ENCODE data around the gene ITGB2.

ITGB2 gene

GRCh38 chr21:44921928-44922327 lies 1.2 kb upstream of the ITGB2 start:
- H3K4me3 ChIP-seq (replicated peaks; ENCODE audit: low read depth, low read length) = no peak overlapping the region
- TF ChIP-seq CTCF (IDR thresholded peaks at IDR 0.05; ENCODE audit: low read length, missing control alignments) = no peak
- no peak for DNase-seq (ENCODE audit: low read depth)

- no peak overlapping the region for H3K4me3 ChIP-seq (replicated peaks; ENCODE audit: low read depth, low read length)
- DNase-seq (ENCODE audit: low read depth) = no peak
- TF ChIP-seq CTCF (IDR thresholded peaks at IDR 0.05; ENCODE audit: low read length, missing control alignments) = no peak
These were observed 596 bp downstream of the ITGB2 start for GRCh38 chr21:44919913-44920693.

GRCh38 chr21:44919111-44919912 lies 1.4 kb downstream of the ITGB2 start:
- H3K4me3 ChIP-seq (replicated peaks; ENCODE audit: low read depth, low read length) = no peak overlapping the region
- DNase-seq (ENCODE audit: low read depth) = no peak
- no peak for TF ChIP-seq CTCF (IDR thresholded peaks at IDR 0.05; ENCODE audit: low read length, missing control alignments)

- H3K4me3 ChIP-seq (replicated peaks; ENCODE audit: low read depth, low read length) = no peak overlapping the region
- no peak for DNase-seq (ENCODE audit: low read depth)
- no peak for TF ChIP-seq CTCF (IDR thresholded peaks at IDR 0.05; ENCODE audit: low read length, missing control alignments)
These were observed 2.1 kb downstream of the ITGB2 start for GRCh38 chr21:44918581-44919033.

- TF ChIP-seq CTCF (IDR thresholded peaks at IDR 0.05; ENCODE audit: low read length, missing control alignments) = no peak
- H3K4me3 ChIP-seq (replicated peaks; ENCODE audit: low read depth, low read length) = no peak overlapping the region
- no peak for DNase-seq (ENCODE audit: low read depth)
These were observed 2.6 kb downstream of the ITGB2 start for GRCh38 chr21:44918107-44918470.

GRCh38 chr21:44917446-44918106 lies 3.1 kb downstream of the ITGB2 start:
- no peak for DNase-seq (ENCODE audit: low read depth)
- TF ChIP-seq CTCF (IDR thresholded peaks at IDR 0.05; ENCODE audit: low read length, missing control alignments) = no peak
- no peak overlapping the region for H3K4me3 ChIP-seq (replicated peaks; ENCODE audit: low read depth, low read length)
